Activated naive CD8-positive, alpha-beta T cell treated with anti-CD3 and anti-CD28 coated beads, Interleukin-2, amount 50 U/mL, for 24 hours (primary cell): Measurements from ENCODE around the gene NEUROG1.

Experiments used
- ATAC-seq: fragments of 150-1000 bp; cut with Tn5 transposase; one replicate; pipeline ENCODE4 v1.10.0; 2021
- DNase-seq: peaks from one replicate; pipeline ENCODE4 v3.0.0; 2021
- H3K27ac Mint-ChIP-seq: one replicate; pipeline ENCODE4 v1.8.0; 2021; ENCODE audit warnings: mild to moderate bottlenecking, mixed read lengths
- H3K27me3 Mint-ChIP-seq: one replicate; pipeline ENCODE4 v1.8.0; 2021; ENCODE audit warnings: mixed read lengths
- H3K36me3 Mint-ChIP-seq: one replicate; pipeline ENCODE4 v1.8.0; 2021; ENCODE audit warnings: low read depth, mixed read lengths
- H3K4me1 Mint-ChIP-seq: one replicate; pipeline ENCODE4 v1.8.0; 2021; ENCODE audit warnings: mixed read lengths
- H3K4me3 Mint-ChIP-seq: one replicate; pipeline ENCODE4 v1.8.0; 2021; ENCODE audit warnings: mild to moderate bottlenecking, moderate library complexity, mixed read lengths
- H3K9me3 Mint-ChIP-seq: one replicate; pipeline ENCODE4 v1.8.0; 2021; ENCODE audit warnings: mixed read lengths

The NEUROG1 gene

GRCh38 chr5:135551593-135552447 is 16.1 kb upstream of the NEUROG1 start:
- Mint-ChIP-seq H3K27ac (no peak overlapping the region), H3K4me1 (no peaks in the 10 kb centered on the region), H3K36me3 (no peaks in the 10 kb centered on the region), H3K9me3 (no peaks in the 10 kb centered on the region), H3K4me3 (no peak overlapping the region), H3K27me3 (peaks cover 56% of the 10 kb centered on the region)
- ATAC-seq, result peak; percentile 56
- peak; percentile 67 for DNase-seq

GRCh38 chr5:135549413-135549812 is 13.6 kb upstream of the NEUROG1 start:
- DNase-seq, result no peak
- Mint-ChIP-seq H3K36me3 (no peaks in the 10 kb centered on the region), H3K27me3 (peaks cover 65% of the 10 kb centered on the region), H3K27ac (no peak overlapping the region), H3K4me3 (no peak overlapping the region), H3K9me3 (no peaks in the 10 kb centered on the region), H3K4me1 (no peaks in the 10 kb centered on the region)
- no peak for ATAC-seq

DNA sequence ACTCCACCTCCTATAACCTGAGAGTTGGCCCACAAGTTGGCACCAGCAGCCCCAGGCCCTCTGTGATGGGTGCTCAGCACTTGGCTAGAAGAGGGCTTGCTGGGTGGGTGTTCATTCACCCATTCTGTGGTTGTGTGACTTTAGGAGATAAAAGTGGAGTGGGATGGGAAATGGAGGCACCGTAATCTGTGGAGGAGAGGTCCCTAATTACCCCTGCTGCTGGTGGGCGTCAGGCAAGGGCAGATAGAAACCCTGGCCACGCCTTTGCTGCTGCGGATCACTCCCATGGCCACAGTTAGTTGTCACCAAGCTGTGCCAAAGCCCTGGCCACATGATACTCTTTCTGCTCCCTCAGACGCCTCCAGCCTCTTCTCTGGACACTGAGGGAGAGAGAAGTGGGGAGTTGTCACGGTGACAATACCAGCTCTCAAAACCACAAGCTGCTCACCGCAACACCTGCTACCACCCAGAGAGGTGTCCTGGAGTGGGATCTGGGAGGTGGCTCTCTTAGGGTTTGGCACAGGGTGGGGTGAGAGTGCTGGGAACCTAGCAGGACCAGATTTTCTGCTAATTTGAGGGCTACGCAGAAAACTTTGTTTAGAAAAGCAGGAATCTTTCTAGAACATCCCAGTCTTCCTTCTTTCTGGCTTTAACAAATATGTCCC is 12.0 kb upstream of the NEUROG1 start:
- H3K4me1 Mint-ChIP-seq, result peaks cover 9% of the 10 kb centered on the region
- ATAC-seq, result no peak
- H3K4me3 Mint-ChIP-seq, result no peak overlapping the region
- no peaks in the 10 kb centered on the region for H3K36me3 Mint-ChIP-seq
- H3K9me3 Mint-ChIP-seq, result no peaks in the 10 kb centered on the region
- H3K27me3 Mint-ChIP-seq, result peaks cover 71% of the 10 kb centered on the region
- DNase-seq, result no peak
- H3K27ac Mint-ChIP-seq, result no peak overlapping the region

- ATAC-seq, result no peak
- no peak overlapping the region for H3K4me3 Mint-ChIP-seq
- H3K27me3 Mint-ChIP-seq, result peaks cover 75% of the 10 kb centered on the region
- peaks cover 9% of the 10 kb centered on the region for H3K4me1 Mint-ChIP-seq
- H3K36me3 Mint-ChIP-seq, result no peaks in the 10 kb centered on the region
- no peak for DNase-seq
- no peaks in the 10 kb centered on the region for H3K9me3 Mint-ChIP-seq
- no peak overlapping the region for H3K27ac Mint-ChIP-seq
Measured at GRCh38 chr5:135546912-135547311, 11.1 kb upstream of the NEUROG1 start.

DNA sequence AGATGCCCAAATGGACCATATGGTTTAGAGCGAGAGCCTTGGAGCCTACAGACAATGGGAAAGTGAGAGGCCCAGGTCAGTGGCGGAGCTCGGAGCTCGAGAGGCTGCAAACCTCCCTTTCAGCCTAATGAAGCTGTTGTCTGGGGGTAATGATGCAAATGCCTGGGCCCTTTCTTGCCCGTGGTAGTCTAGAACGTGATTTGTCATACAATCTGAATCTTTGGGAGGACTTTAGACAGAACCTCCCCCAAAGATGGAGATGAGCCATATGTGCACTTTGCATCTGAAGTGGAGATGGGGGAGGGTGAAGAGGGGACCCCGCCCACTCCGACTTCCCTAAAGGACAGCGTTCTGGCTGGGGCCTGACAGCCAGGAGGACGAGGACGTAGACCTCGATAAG is 10.3 kb upstream of the NEUROG1 start:
- DNase-seq (no peak), ATAC-seq (no peak)
- no peaks in the 10 kb centered on the region for H3K36me3 Mint-ChIP-seq
- no peak overlapping the region for H3K27ac Mint-ChIP-seq
- H3K27me3 Mint-ChIP-seq, result peaks cover 77% of the 10 kb centered on the region
- no peak overlapping the region for H3K4me3 Mint-ChIP-seq
- peaks cover 9% of the 10 kb centered on the region for H3K4me1 Mint-ChIP-seq
- H3K9me3 Mint-ChIP-seq, result no peaks in the 10 kb centered on the region

- Mint-ChIP-seq H3K4me3 (peak overlapping the region; percentile 74), H3K27ac (no peak overlapping the region), H3K27me3 (peaks cover 80% of the 10 kb centered on the region), H3K36me3 (no peaks in the 10 kb centered on the region), H3K4me1 (peaks cover 9% of the 10 kb centered on the region), H3K9me3 (no peaks in the 10 kb centered on the region)
- DNase-seq (no peak), ATAC-seq (no peak)
Measured at GRCh38 chr5:135545099-135545498, 9.3 kb upstream of the NEUROG1 start.

DNA sequence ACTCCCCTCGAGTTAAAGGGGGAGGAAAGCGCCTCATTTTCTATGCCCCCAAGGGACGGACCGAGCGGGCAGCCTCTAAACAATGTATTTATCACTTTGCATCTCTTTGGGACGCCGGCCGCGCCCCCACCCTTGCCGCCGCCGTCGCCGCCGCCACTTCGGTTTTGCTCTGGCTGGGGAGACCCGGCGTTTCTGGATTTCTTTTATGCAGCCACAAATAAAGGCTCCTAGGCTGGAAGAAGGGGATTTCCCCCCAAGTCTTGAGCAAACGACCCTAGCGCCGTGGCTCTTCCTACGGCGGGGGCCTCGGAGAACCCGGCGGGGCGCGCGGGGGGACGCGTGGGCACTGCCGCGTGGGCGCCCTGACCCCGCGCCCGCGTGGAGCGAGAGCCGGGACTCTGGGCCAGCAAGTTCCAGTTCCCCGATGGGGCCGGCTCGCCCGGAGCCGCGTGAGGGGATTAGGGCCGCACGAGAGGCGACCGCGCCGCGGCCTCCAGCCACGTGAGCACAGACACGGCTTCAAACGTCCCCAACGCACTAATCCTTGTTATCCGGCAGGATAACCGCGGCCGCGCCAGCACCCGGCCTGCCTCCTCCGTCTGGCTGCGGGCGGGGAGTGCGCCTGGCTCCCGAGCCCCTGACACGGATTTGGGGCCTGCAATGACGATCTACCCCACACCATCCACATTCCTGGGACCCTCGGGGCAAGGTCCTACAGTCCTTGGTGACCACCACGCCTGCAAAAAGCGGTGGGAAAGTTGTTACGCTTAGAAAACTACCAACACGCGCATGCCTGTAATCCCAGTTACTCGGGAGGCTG is 7.9 kb upstream of the NEUROG1 start:
- ATAC-seq (no peak), DNase-seq (peak; percentile 8)
- Mint-ChIP-seq H3K27me3 (peaks cover 79% of the 10 kb centered on the region), H3K4me1 (peaks cover 9% of the 10 kb centered on the region), H3K36me3 (no peaks in the 10 kb centered on the region), H3K27ac (no peak overlapping the region), H3K9me3 (no peaks in the 10 kb centered on the region), H3K4me3 (peak overlapping the region; percentile 74)

GRCh38 chr5:135543001-135543484 is 7.3 kb upstream of the NEUROG1 start:
- no peak for DNase-seq

GRCh38 chr5:135541807-135542502 is 6.2 kb upstream of the NEUROG1 start:
- ATAC-seq (no peak), DNase-seq (no peak)
- H3K27me3 Mint-ChIP-seq, result peaks cover 83% of the 10 kb centered on the region
- no peaks in the 10 kb centered on the region for H3K9me3 Mint-ChIP-seq
- no peak overlapping the region for H3K4me3 Mint-ChIP-seq
- no peaks in the 10 kb centered on the region for H3K36me3 Mint-ChIP-seq
- H3K4me1 Mint-ChIP-seq, result peaks cover 9% of the 10 kb centered on the region
- no peak overlapping the region for H3K27ac Mint-ChIP-seq

More at GRCh38 chr5:135543001-135543484, 7.3 kb upstream of the NEUROG1 start:
- H3K27ac Mint-ChIP-seq, result no peak overlapping the region
- ATAC-seq, result no peak
- peak overlapping the region; percentile 41 for H3K4me3 Mint-ChIP-seq
- H3K36me3 Mint-ChIP-seq, result no peaks in the 10 kb centered on the region
- H3K9me3 Mint-ChIP-seq, result no peaks in the 10 kb centered on the region
- H3K27me3 Mint-ChIP-seq, result peaks cover 76% of the 10 kb centered on the region
- H3K4me1 Mint-ChIP-seq, result peaks cover 9% of the 10 kb centered on the region

- Mint-ChIP-seq H3K4me1 (peaks cover 11% of the 10 kb centered on the region), H3K27me3 (peaks cover 76% of the 10 kb centered on the region), H3K36me3 (no peaks in the 10 kb centered on the region), H3K27ac (no peak overlapping the region), H3K9me3 (no peaks in the 10 kb centered on the region), H3K4me3 (no peak overlapping the region)
- no peak for ATAC-seq
- DNase-seq, result no peak
Measured at GRCh38 chr5:135539430-135540005, 3.8 kb upstream of the NEUROG1 start.

GRCh38 chr5:135538261-135538660 is 2.5 kb upstream of the NEUROG1 start:
- H3K9me3 Mint-ChIP-seq, result no peaks in the 10 kb centered on the region
- ATAC-seq (no peak), DNase-seq (no peak)
- H3K27me3 Mint-ChIP-seq, result peaks cover 80% of the 10 kb centered on the region
- no peaks in the 10 kb centered on the region for H3K36me3 Mint-ChIP-seq
- H3K4me1 Mint-ChIP-seq, result peaks cover 6% of the 10 kb centered on the region
- H3K4me3 Mint-ChIP-seq, result no peak overlapping the region
- H3K27ac Mint-ChIP-seq, result no peak overlapping the region

- no peak for ATAC-seq
- H3K27ac Mint-ChIP-seq, result no peak overlapping the region
- peaks cover 2% of the 10 kb centered on the region for H3K4me1 Mint-ChIP-seq
- no peak overlapping the region for H3K4me3 Mint-ChIP-seq
- peaks cover 80% of the 10 kb centered on the region for H3K27me3 Mint-ChIP-seq
- H3K36me3 Mint-ChIP-seq, result no peaks in the 10 kb centered on the region
- no peak for DNase-seq
- H3K9me3 Mint-ChIP-seq, result no peaks in the 10 kb centered on the region
Measured at GRCh38 chr5:135537745-135538144, 2.0 kb upstream of the NEUROG1 start.

GRCh38 chr5:135537271-135537670 is 1.5 kb upstream of the NEUROG1 start:
- no peak for ATAC-seq
- Mint-ChIP-seq H3K36me3 (no peaks in the 10 kb centered on the region), H3K4me1 (peaks cover 2% of the 10 kb centered on the region), H3K27ac (no peak overlapping the region), H3K27me3 (peaks cover 80% of the 10 kb centered on the region), H3K9me3 (no peaks in the 10 kb centered on the region), H3K4me3 (no peak overlapping the region)
- no peak for DNase-seq

DNA sequence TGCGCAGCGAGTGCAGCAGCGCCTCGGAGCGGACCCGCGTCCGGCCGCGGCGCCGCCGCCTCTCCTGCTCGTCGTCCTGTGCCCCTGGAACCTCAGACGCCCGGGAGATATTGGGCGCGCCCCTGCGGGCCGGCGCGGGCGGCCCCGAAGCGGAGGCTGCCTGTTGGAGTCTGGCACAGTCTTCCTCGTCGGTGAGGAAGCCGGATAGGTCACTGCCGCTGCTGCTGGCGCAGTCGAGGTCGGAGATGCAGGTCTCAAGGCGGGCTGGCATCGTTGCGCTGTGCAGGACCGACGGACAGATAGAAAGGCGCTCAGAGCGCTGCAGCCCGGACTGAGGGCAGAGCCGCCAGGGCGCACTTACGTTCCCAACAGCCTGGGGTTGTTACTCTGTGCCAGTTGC is 344 bp downstream of the NEUROG1 start:
- Mint-ChIP-seq H3K36me3 (no peaks in the 10 kb centered on the region), H3K4me1 (peaks cover 2% of the 10 kb centered on the region), H3K27me3 (peaks cover 77% of the 10 kb centered on the region), H3K4me3 (no peak overlapping the region), H3K27ac (no peak overlapping the region), H3K9me3 (no peaks in the 10 kb centered on the region)
- DNase-seq (no peak), ATAC-seq (no peak)
